Muscle layer of duodenum (tissue), 2 donors: ENCODE results near the gene MSN.
"Not testable (repeated sequence)": the region's sequence is repeated elsewhere in the genome, so short reads cannot be mapped to it uniquely, and the experiment has no call there.

Experiments
- H3K27ac ChIP-seq: one replicate; pipeline ENCODE4 v1.7.0; 2013; ENCODE audit warnings: mild to moderate bottlenecking, low read length
- H3K27me3 ChIP-seq: one replicate; pipeline ENCODE4 v1.7.0; 2013; ENCODE audit warnings: low read depth, mild to moderate bottlenecking, control low read depth, low read length
- H3K36me3 ChIP-seq, 2 donors: one replicate each; pipeline ENCODE4 v1.7.0; 2013; ENCODE audit warnings: low read length in 2 of 2, control low read depth in 1 of 2, mild to moderate bottlenecking in 1 of 2; ENCODE audit not compliant: insufficient read depth in 2 of 2, control insufficient read depth in 1 of 2
- H3K4me1 ChIP-seq, 2 donors: one replicate each; pipeline ENCODE4 v1.7.0; 2013; ENCODE audit warnings: low read length in 2 of 2, mild to moderate bottlenecking in 2 of 2, control low read depth in 1 of 2, moderate library complexity in 1 of 2; ENCODE audit not compliant: insufficient read depth in 2 of 2, control insufficient read depth in 1 of 2
- H3K4me3 ChIP-seq, 2 donors: one replicate each; pipeline ENCODE4 v1.7.0; 2013; ENCODE audit warnings: low read length in 2 of 2, low read depth in 1 of 2, mild to moderate bottlenecking in 1 of 2
- H3K9me3 ChIP-seq, 2 donors: one replicate each; pipeline ENCODE4 v1.7.0; 2013; ENCODE audit warnings: low read length in 2 of 2, control low read depth in 1 of 2, mild to moderate bottlenecking in 1 of 2; ENCODE audit not compliant: control insufficient read depth in 1 of 2
- donor health status: healthy.

Gene MSN

DNA sequence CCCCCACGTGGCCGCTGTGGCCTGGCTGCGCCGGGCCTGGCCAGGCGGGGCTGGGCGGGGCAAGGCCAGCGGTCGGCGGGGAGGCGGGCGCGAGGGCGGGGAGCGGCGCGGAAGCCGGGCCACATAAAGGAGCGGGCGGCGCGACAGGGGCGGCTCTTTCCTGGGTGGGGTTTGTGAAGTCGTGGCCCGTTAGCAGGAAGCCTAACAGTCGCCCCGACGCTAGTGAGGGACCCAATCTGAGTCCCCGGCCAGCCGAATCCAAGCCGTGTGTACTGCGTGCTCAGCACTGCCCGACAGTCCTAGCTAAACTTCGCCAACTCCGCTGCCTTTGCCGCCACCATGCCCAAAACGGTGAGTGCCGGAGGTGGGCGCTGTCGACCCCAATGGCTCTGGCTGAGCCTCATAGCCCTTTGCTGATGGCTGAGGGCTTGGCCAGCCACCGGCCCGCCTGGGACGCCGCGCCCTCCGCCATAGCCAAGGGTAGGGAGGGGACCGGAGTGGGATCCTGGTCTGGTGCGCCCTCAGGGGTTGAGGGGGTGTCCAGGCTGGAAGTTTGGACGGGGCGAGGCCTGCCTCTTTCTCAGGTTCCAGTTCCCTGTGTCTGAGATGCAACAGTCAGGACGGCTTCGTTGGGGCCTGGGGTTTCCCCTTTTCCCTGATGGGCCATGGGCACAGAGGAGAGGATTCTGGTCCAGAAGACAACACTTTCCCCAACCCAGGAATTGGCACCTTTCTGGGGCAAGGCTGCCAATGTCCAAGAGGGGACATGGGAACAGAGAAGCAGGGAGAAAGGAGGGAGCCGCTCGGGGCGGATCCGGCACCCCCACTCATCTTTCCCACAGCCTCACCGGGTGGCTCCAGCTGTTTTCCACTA, at the start of gene MSN:
MSN (plus strand) TSS at position 152 of the 874 bp plus-strand sequence; CDS start at position 340, 188 bp downstream.
- peak within 1 kb of the TSS; percentile 94 for H3K27ac ChIP-seq
- peaks cover 0 to 18% of the 10 kb centered on the region in 2 donors for H3K4me1 ChIP-seq
- H3K4me3 ChIP-seq, result peak within 1 kb of the TSS; percentile 80 to 82
- H3K9me3 ChIP-seq, result no peaks in the 10 kb centered on the region
- H3K36me3 ChIP-seq, result no peaks in the 10 kb centered on the region
- H3K27me3 ChIP-seq, result no peaks in the 10 kb centered on the region

DNA sequence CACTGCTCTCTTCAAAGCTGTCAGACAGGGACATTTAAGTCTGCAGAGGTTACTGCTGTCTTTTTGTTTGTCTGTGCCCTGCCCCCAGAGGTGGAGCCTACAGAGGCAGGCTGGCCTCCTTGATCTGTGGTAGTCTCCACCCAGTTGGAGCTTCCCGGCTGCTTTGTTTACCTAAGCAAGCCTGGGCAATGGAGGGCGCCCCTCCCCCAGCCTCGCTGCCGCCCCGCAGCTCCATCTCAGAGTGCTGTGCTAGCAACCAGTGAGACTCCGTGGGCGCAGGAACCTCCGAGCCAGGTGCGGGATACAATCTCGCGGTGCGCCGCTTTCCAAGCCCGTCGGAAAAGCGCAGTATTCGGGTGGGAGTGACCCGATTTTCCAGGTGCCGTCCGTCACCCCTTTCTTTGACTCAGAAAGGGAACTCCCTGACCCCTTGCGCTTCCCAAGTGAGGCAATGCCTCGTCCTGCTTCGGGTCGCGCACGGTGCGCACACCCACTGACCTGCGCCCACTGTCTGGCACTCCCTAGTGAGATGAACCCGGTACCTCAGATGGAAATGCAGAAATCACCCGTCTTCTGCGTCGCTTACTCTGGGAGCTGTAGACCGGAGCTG, 47.3 kb upstream of the MSN start:
- H3K9me3 ChIP-seq, H3K27ac ChIP-seq, H3K27me3 ChIP-seq, H3K4me1 ChIP-seq, H3K4me3 ChIP-seq, H3K36me3 ChIP-seq: not testable (repeated sequence)

DNA sequence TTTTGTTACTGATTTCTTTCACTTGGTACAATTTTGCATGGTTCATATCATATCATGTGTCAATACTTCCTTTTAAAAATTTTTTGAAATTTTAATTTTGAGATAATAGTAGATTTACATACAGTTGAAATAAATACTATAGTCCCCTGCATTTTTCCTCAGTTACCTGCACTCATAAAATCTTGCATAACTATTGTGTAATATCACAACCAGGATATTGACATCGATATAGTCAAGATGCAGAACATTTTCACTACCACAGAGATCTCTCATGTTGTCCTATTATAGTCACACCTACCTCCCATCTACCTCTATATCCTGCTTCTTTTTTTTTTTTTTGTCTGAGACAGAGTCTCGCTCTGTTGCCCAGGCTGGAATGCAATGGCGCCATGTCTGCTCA, 36.7 kb upstream of the MSN start:
- Histone ChIP-seq H3K9me3 (no peaks in the 10 kb centered on the region), H3K4me1 (peaks cover 0 to 3% of the 10 kb centered on the region in 2 donors), H3K36me3 (no peaks in the 10 kb centered on the region), H3K4me3 (no peak overlapping the region), H3K27me3 (no peaks in the 10 kb centered on the region), H3K27ac (no peak overlapping the region)

- H3K4me1 ChIP-seq, result peaks cover 3 to 8% of the 10 kb centered on the region in 2 donors
- no peaks in the 10 kb centered on the region for H3K9me3 ChIP-seq
- no peak overlapping the region for H3K27ac ChIP-seq
- H3K27me3 ChIP-seq, result no peaks in the 10 kb centered on the region
- no peak overlapping the region for H3K4me3 ChIP-seq
- no peaks in the 10 kb centered on the region for H3K36me3 ChIP-seq
These were observed 33.6 kb upstream of the MSN start for GRCh38 chrX:65633826-65634225.

GRCh38 chrX:65634732-65635131, 32.7 kb upstream of the MSN start:
- Histone ChIP-seq H3K27me3 (no peaks in the 10 kb centered on the region), H3K4me1 (peaks cover 3 to 8% of the 10 kb centered on the region in 2 donors), H3K36me3 (no peaks in the 10 kb centered on the region), H3K4me3 (no peak overlapping the region), H3K27ac (peak overlapping the region; percentile 51), H3K9me3 (no peaks in the 10 kb centered on the region)

GRCh38 chrX:65635378-65635777, 32.1 kb upstream of the MSN start:
- peaks cover 3 to 8% of the 10 kb centered on the region in 2 donors for H3K4me1 ChIP-seq
- H3K27me3 ChIP-seq, result no peaks in the 10 kb centered on the region
- H3K27ac ChIP-seq, result peak overlapping the region; percentile 51
- no peak overlapping the region for H3K4me3 ChIP-seq
- H3K36me3 ChIP-seq, result no peaks in the 10 kb centered on the region
- H3K9me3 ChIP-seq, result no peaks in the 10 kb centered on the region

DNA sequence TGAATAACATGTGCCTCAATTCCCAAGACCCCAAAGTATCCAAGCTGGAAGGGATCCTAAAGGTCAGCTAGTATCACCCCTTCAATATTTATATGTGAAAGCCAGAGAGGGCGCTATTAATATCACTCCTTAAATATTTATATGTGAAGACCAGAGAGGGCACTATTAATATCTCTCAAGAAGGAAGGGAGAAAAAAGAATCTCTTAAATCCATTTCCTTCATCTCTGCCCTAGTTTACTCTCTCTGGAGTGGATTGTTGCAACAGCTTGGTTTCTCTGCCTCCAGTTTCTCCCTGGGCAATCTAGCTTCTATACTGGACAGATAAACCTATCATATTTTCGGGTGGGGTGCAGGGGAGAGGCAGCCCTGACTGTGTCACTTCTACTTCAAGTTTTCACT, 31.6 kb upstream of the MSN start:
- H3K36me3 ChIP-seq, result no peaks in the 10 kb centered on the region
- H3K27ac ChIP-seq, result peak overlapping the region; percentile 39
- no peaks in the 10 kb centered on the region for H3K9me3 ChIP-seq
- no peaks in the 10 kb centered on the region for H3K27me3 ChIP-seq
- H3K4me3 ChIP-seq, result no peak overlapping the region
- H3K4me1 ChIP-seq, result peaks cover 3 to 8% of the 10 kb centered on the region in 2 donors

GRCh38 chrX:65636261-65636660, 31.2 kb upstream of the MSN start:
- H3K27me3 ChIP-seq, H3K36me3 ChIP-seq, H3K4me3 ChIP-seq, H3K9me3 ChIP-seq, H3K4me1 ChIP-seq: not testable (repeated sequence)
- peak overlapping the region; percentile 39 for H3K27ac ChIP-seq

DNA sequence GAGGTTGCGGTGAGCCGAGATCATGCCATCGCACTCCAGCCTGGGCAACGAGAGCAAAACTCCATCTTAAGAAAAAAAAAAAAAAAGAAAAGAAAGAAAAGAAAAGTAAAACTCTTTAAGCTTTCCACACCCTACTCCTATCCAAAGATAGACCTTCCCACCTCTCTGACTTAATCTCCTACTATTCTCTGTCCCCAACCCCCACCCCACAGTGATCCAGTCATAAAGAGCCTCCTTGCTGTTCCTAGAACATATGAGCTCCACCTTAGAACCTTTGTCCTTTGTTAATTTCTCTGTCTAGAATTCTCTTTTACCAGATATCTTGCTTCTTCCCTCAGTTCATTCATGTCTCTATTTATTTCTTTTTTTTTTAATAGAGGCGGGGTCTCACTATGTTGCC, 30.1 kb upstream of the MSN start:
- H3K4me1 ChIP-seq, result peaks cover 3 to 8% of the 10 kb centered on the region in 2 donors

DNA sequence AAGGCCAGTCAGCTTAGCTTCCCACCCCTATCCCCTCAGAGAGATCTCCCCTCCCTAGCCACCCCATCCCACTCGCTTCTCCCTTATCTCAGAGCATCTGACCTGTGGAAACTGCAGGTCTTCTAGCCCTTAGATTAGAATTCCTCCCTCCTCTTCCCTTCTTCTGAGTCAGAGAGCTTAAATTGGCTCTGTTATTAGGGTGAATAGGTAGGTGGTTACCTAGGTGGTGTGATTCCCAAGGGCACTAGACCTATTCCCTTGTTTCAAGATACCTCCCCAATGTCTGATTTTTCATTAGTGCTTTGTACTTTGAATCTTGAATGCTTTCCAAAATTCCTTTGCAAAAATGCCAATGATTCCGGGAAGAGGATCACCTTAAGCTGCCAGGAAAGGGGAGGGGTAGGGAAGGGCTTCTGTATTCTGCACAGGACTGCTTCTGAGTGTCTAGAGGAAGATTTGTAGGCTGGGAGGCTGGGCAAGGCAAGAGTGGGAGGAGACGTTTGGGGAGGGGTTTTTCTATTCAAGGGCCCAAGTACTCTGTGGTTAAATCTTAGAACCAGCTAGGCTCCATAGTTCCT, 24.5 kb upstream of the MSN start:
- H3K4me3 ChIP-seq, result no peak overlapping the region
- no peaks in the 10 kb centered on the region for H3K36me3 ChIP-seq
- no peaks in the 10 kb centered on the region for H3K27me3 ChIP-seq
- no peak overlapping the region for H3K27ac ChIP-seq
- no peaks in the 10 kb centered on the region for H3K9me3 ChIP-seq
- peaks cover 0 to 19% of the 10 kb centered on the region in 2 donors for H3K4me1 ChIP-seq

More for the DNA sequence above, 30.1 kb upstream of the MSN start:
- H3K27me3 ChIP-seq, result no peaks in the 10 kb centered on the region
- H3K9me3 ChIP-seq, result no peaks in the 10 kb centered on the region
- H3K27ac ChIP-seq, result no peak overlapping the region
- no peaks in the 10 kb centered on the region for H3K36me3 ChIP-seq
- no peak overlapping the region for H3K4me3 ChIP-seq

GRCh38 chrX:65643531-65644052, 23.9 kb upstream of the MSN start:
- H3K27ac ChIP-seq, result no peak overlapping the region

More at GRCh38 chrX:65643531-65644052, 23.9 kb upstream of the MSN start:
- Histone ChIP-seq H3K27me3 (no peaks in the 10 kb centered on the region), H3K4me3 (no peak overlapping the region), H3K36me3 (no peaks in the 10 kb centered on the region), H3K9me3 (no peaks in the 10 kb centered on the region), H3K4me1 (peaks cover 0 to 19% of the 10 kb centered on the region in 2 donors)
